Measurements from ENCODE around the gene TCF15. TPM values are rescaled to one million over a fixed set of nuclear protein-coding genes. Genes with fewer than 3 reads are reported as not detected.

Gene TCF15
- total RNA-seq, 1 donor from 2014 or later: 0.50 TPM

GRCh38 chr20:631101-631500 lies 21.0 kb upstream of the TCF15 start:
- Mint-ChIP-seq H3K9me3 (ENCODE audit: low read depth) (no peaks in the 10 kb centered on the region), H3K4me1 (ENCODE audit: low read depth) (peaks cover 19% of the 10 kb centered on the region), H3K36me3 (ENCODE audit: low read depth) (no peaks in the 10 kb centered on the region), H3K4me3 (ENCODE audit: unreplicated experiment) (no peak overlapping the region), H3K27me3 (ENCODE audit: low read depth) (peaks cover 7% of the 10 kb centered on the region), H3K27ac (ENCODE audit: unreplicated experiment) (peak overlapping the region; percentile 53)
- TF ChIP-seq, protein P1, sequence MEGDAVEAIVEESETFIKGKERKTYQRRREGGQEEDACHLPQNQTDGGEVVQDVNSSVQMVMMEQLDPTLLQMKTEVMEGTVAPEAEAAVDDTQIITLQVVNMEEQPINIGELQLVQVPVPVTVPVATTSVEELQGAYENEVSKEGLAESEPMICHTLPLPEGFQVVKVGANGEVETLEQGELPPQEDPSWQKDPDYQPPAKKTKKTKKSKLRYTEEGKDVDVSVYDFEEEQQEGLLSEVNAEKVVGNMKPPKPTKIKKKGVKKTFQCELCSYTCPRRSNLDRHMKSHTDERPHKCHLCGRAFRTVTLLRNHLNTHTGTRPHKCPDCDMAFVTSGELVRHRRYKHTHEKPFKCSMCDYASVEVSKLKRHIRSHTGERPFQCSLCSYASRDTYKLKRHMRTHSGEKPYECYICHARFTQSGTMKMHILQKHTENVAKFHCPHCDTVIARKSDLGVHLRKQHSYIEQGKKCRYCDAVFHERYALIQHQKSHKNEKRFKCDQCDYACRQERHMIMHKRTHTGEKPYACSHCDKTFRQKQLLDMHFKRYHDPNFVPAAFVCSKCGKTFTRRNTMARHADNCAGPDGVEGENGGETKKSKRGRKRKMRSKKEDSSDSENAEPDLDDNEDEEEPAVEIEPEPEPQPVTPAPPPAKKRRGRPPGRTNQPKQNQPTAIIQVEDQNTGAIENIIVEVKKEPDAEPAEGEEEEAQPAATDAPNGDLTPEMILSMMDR (IDR thresholded peaks at IDR 0.05): no peak
- DNase-seq (ENCODE audit: low spot score): no peak

- Mint-ChIP-seq H3K36me3 (ENCODE audit: low read depth) (peaks cover 2% of the 10 kb centered on the region), H3K27ac (ENCODE audit: unreplicated experiment) (no peak overlapping the region), H3K4me3 (ENCODE audit: unreplicated experiment) (no peak overlapping the region), H3K9me3 (ENCODE audit: low read depth) (peaks cover 3% of the 10 kb centered on the region), H3K27me3 (ENCODE audit: low read depth) (peaks cover 15% of the 10 kb centered on the region), H3K4me1 (ENCODE audit: low read depth) (peaks cover 12% of the 10 kb centered on the region)
- no peak for DNase-seq (ENCODE audit: low spot score)
- TF ChIP-seq, protein P1 (IDR thresholded peaks at IDR 0.05): no peak
Measured at GRCh38 chr20:626579-626978, 16.5 kb upstream of the TCF15 start.

GRCh38 chr20:625360-625932 lies 15.3 kb upstream of the TCF15 start:
- no peak for DNase-seq (ENCODE audit: low spot score)
- Mint-ChIP-seq H3K27me3 (ENCODE audit: low read depth) (peaks cover 26% of the 10 kb centered on the region), H3K27ac (ENCODE audit: unreplicated experiment) (no peak overlapping the region), H3K4me3 (ENCODE audit: unreplicated experiment) (no peak overlapping the region), H3K9me3 (ENCODE audit: low read depth) (peaks cover 3% of the 10 kb centered on the region), H3K4me1 (ENCODE audit: low read depth) (peaks cover under 1% of the 10 kb centered on the region), H3K36me3 (ENCODE audit: low read depth) (peaks cover 2% of the 10 kb centered on the region)
- TF ChIP-seq, protein P1 (IDR thresholded peaks at IDR 0.05): no peak

GRCh38 chr20:623704-624103 lies 13.6 kb upstream of the TCF15 start:
- H3K36me3 Mint-ChIP-seq (ENCODE audit: low read depth): peaks cover 2% of the 10 kb centered on the region
- DNase-seq (ENCODE audit: low spot score): no peak
- peaks cover 39% of the 10 kb centered on the region for H3K27me3 Mint-ChIP-seq (ENCODE audit: low read depth)
- H3K27ac Mint-ChIP-seq (ENCODE audit: unreplicated experiment): no peak overlapping the region
- H3K9me3 Mint-ChIP-seq (ENCODE audit: low read depth): peaks cover 3% of the 10 kb centered on the region
- H3K4me1 Mint-ChIP-seq (ENCODE audit: low read depth): no peaks in the 10 kb centered on the region
- H3K4me3 Mint-ChIP-seq (ENCODE audit: unreplicated experiment): no peak overlapping the region
- TF ChIP-seq, protein P1 (IDR thresholded peaks at IDR 0.05): no peak

DNA sequence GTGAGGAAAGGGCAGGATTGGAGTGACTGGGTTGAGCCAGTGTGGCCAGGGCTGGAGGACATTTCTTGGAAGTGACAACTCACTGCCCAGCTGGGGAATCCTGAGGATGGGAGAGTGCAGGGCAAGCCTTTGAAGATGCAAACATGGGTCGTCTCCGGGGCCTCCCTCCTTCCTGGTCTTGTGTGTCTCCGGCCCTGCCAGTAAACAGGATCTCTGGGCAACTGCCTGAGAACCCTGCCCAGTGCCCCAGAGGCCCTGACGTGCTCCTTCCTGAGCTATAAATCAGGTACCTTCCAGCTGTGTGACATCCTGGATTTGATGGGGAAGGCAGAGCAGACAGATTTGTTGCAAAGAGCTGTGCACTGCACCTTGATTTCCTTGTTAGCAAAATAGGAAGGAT lies 12.9 kb upstream of the TCF15 start:
- TF ChIP-seq, protein P1 (IDR thresholded peaks at IDR 0.05): no peak
- Mint-ChIP-seq H3K4me3 (ENCODE audit: unreplicated experiment) (no peak overlapping the region), H3K4me1 (ENCODE audit: low read depth) (no peaks in the 10 kb centered on the region), H3K9me3 (ENCODE audit: low read depth) (peaks cover 8% of the 10 kb centered on the region), H3K27ac (ENCODE audit: unreplicated experiment) (no peak overlapping the region), H3K27me3 (ENCODE audit: low read depth) (peaks cover 39% of the 10 kb centered on the region), H3K36me3 (ENCODE audit: low read depth) (peaks cover 2% of the 10 kb centered on the region)
- no peak for DNase-seq (ENCODE audit: low spot score)

Measured in chondrocyte (in vitro differentiated cells).